H9 (cell line): ENCODE results near the gene SH3RF2. TPM values are rescaled to one million over a fixed set of nuclear protein-coding genes. Genes with fewer than 3 reads are reported as not detected.

Source experiments
- DNase-seq: peaks from one replicate; pipeline ENCODE4 v3.0.0-alpha.2; 2017
- H2AFZ ChIP-seq: one replicate; pipeline ENCODE4 v1.6.1; 2013; ENCODE audit warnings: mild to moderate bottlenecking, low read length, control low read depth, moderate library complexity
- H2AK5ac ChIP-seq: 2 replicates; pipeline ENCODE4 v1.6.1; 2013; ENCODE audit warnings: low read length, control low read depth, mixed read lengths; ENCODE audit not compliant: insufficient read length
- H2BK120ac ChIP-seq: one replicate; pipeline ENCODE4 v1.6.1; 2013; ENCODE audit warnings: low read depth, mild to moderate bottlenecking, low read length, control low read depth, inconsistent platforms; ENCODE audit not compliant: poor library complexity, severe bottlenecking
- H2BK12ac ChIP-seq: 2 replicates; pipeline ENCODE4 v1.6.1; 2013; ENCODE audit warnings: low read length, control low read depth, mixed read lengths, low read depth; ENCODE audit not compliant: insufficient read length
- H2BK15ac ChIP-seq: 2 replicates; pipeline ENCODE4 v1.6.1; 2013; ENCODE audit warnings: low read depth, low read length, control low read depth
- H2BK20ac ChIP-seq: one replicate; pipeline ENCODE4 v1.6.1; 2013; ENCODE audit warnings: low read depth, mild to moderate bottlenecking, low read length, control low read depth, inconsistent platforms; ENCODE audit not compliant: poor library complexity, severe bottlenecking
- H2BK5ac ChIP-seq: 2 replicates; pipeline ENCODE4 v1.6.1; 2013; ENCODE audit warnings: low read length, control low read depth, mixed read lengths; ENCODE audit not compliant: insufficient read length
- H3K14ac ChIP-seq: 2 replicates; pipeline ENCODE4 v1.6.1; 2013; ENCODE audit warnings: low read length, control low read depth; ENCODE audit not compliant: insufficient read depth
- H3K18ac ChIP-seq: 2 replicates; pipeline ENCODE4 v1.6.1; 2013; ENCODE audit warnings: low read depth, mild to moderate bottlenecking, mixed read lengths, low read length, control low read depth; ENCODE audit not compliant: insufficient read length
- H3K23ac ChIP-seq: 2 replicates; pipeline ENCODE4 v1.6.1; 2013; ENCODE audit warnings: low read length, control low read depth, mixed read lengths, low read depth; ENCODE audit not compliant: insufficient read length
- H3K23me2 ChIP-seq: 2 replicates; pipeline ENCODE4 v1.6.1; 2013; ENCODE audit warnings: low read depth, mild to moderate bottlenecking, mixed read lengths, low read length, control low read depth; ENCODE audit not compliant: insufficient read length, poor library complexity, severe bottlenecking
- H3K27ac ChIP-seq: 2 replicates; pipeline ENCODE4 v1.5.1; 2013; ENCODE audit warnings: low read length, control low read depth, mixed read lengths, low read depth; ENCODE audit not compliant: insufficient read length
- H3K27me3 ChIP-seq: 2 replicates; pipeline ENCODE4 v1.6.1; 2013; ENCODE audit warnings: low read length, control low read depth, inconsistent platforms; ENCODE audit not compliant: insufficient read depth
- H3K4ac ChIP-seq: 2 replicates; pipeline ENCODE4 v1.6.1; 2013; ENCODE audit warnings: low read depth, mild to moderate bottlenecking, control low read depth, inconsistent platforms, low read length, moderate library complexity
- H3K4me1 ChIP-seq: 2 replicates; pipeline ENCODE4 v1.6.1; 2013; ENCODE audit warnings: low read length, control low read depth, inconsistent platforms; ENCODE audit not compliant: insufficient read depth
- H3K4me2 ChIP-seq: 2 replicates; pipeline ENCODE4 v1.6.1; 2013; ENCODE audit warnings: low read length, control low read depth, mixed read lengths; ENCODE audit not compliant: insufficient read length, insufficient read depth
- H3K56ac ChIP-seq: 2 replicates; pipeline ENCODE4 v1.6.1; 2013; ENCODE audit warnings: low read depth, mild to moderate bottlenecking, mixed read lengths, low read length, control low read depth; ENCODE audit not compliant: insufficient read length
- H3K79me1 ChIP-seq: 2 replicates; pipeline ENCODE4 v1.6.1; 2013; ENCODE audit warnings: low read depth, mild to moderate bottlenecking, moderate library complexity, low read length, control low read depth, inconsistent platforms; ENCODE audit not compliant: insufficient read depth, poor library complexity, severe bottlenecking
- H3K79me2 ChIP-seq: 2 replicates; pipeline ENCODE4 v1.6.1; 2013; ENCODE audit warnings: low read length, control low read depth, inconsistent platforms; ENCODE audit not compliant: insufficient read depth
- H3K9ac ChIP-seq: 2 replicates; pipeline ENCODE4 v1.6.1; 2013; ENCODE audit warnings: low read length, control low read depth, mixed read lengths; ENCODE audit not compliant: insufficient read length; ENCODE audit errors: extremely low read depth
- H3K9me3 ChIP-seq: one replicate; pipeline ENCODE4 v1.6.1; 2013; ENCODE audit warnings: low read depth, low read length, inconsistent platforms; ENCODE audit not compliant: control insufficient read depth
- H3T11ph ChIP-seq: one replicate; pipeline ENCODE4 v1.6.1; 2013; ENCODE audit warnings: mild to moderate bottlenecking, low read length, control low read depth, inconsistent platforms
- H4K20me1 ChIP-seq: one replicate; pipeline ENCODE4 v1.6.1; 2013; ENCODE audit not compliant: control insufficient read depth, insufficient read length, insufficient read depth
- H4K5ac ChIP-seq: 2 replicates; pipeline ENCODE4 v1.6.1; 2013; ENCODE audit warnings: low read depth, mild to moderate bottlenecking, mixed read lengths, low read length, control low read depth; ENCODE audit not compliant: insufficient read length
- H4K8ac ChIP-seq: replicated peaks from 2 replicates; pipeline ENCODE4 v1.6.1; 2013; ENCODE audit warnings: low read length, control low read depth, mixed read lengths, low read depth; ENCODE audit not compliant: insufficient read length
- H4K91ac ChIP-seq: 2 replicates; pipeline ENCODE4 v1.6.1; 2013; ENCODE audit warnings: low read depth, mild to moderate bottlenecking, moderate library complexity, mixed read lengths, low read length, control low read depth; ENCODE audit not compliant: insufficient read length
- H3K27ac Mint-ChIP-seq, 3 experiments: 2 replicates in 2 of 3; 3 replicates in 1 of 3; pipeline ENCODE4 v1.8.0; 2020 to 2021; ENCODE audit warnings: mixed read lengths in 3 of 3, mild to moderate bottlenecking in 1 of 3, moderate library complexity in 1 of 3
- H3K27me3 Mint-ChIP-seq: 2 replicates; pipeline ENCODE4 v1.8.0; 2021; ENCODE audit warnings: low read depth, mild to moderate bottlenecking, moderate library complexity, mixed read lengths
- H3K36me3 Mint-ChIP-seq, 3 experiments: 2 replicates in 2 of 3; 3 replicates in 1 of 3; pipeline ENCODE4 v1.8.0; 2020 to 2021; ENCODE audit warnings: low read depth in 3 of 3, mixed read lengths in 3 of 3; ENCODE audit not compliant: insufficient read depth in 1 of 3
- H3K4me1 Mint-ChIP-seq, 2 experiments: 2 replicates each; pipeline ENCODE4 v1.8.0; 2020; ENCODE audit warnings: mixed read lengths in 2 of 2
- H3K4me3 Mint-ChIP-seq, 2 experiments: 2 replicates in 1 of 2; 3 replicates in 1 of 2; pipeline ENCODE4 v1.8.0; 2020 to 2021; ENCODE audit warnings: mild to moderate bottlenecking in 2 of 2, mixed read lengths in 2 of 2, moderate library complexity in 1 of 2
- H3K9me3 Mint-ChIP-seq, 2 experiments: 2 replicates in 1 of 2; 3 replicates in 1 of 2; pipeline ENCODE4 v1.8.0; 2020; ENCODE audit warnings: mild to moderate bottlenecking in 2 of 2, mixed read lengths in 2 of 2, moderate library complexity in 1 of 2
- CTCF ChIP-seq: fragments of 200-600 bp; sonication (generic); conservative IDR thresholded peaks from 3 replicates; pipeline ENCODE4 v1.8.0; 2021; ENCODE audit warnings: antibody characterized with exemption, mild to moderate bottlenecking
- WGBS: extraction: QIAGEN DNeasy Blood & Tissue Kit; methylation state at CpG from one replicate; pipeline ENCODE4 v1.1.7; 2013; ENCODE audit warnings: missing lambda C conversion rate, low lambda C conversion rate, mixed read lengths; ENCODE audit not compliant: insufficient read length; ENCODE audit errors: extremely low coverage; 5-methylcytosine and 5-hydroxymethylcytosine counted together
- total RNA-seq: library from RNA; stranded (reverse); gene quantifications from 2 replicates; pipeline ENCODE4 v1.2.1, GENCODE V29; 2021

Gene SH3RF2
- total RNA-seq, 1 experiment from 2014 or later = 0.66 TPM

GRCh38 chr5:146026307-146027010, 90.1 kb downstream of the SH3RF2 start:
- H3K23ac ChIP-seq = no peak overlapping the region
- no peak overlapping the region for H2BK120ac ChIP-seq
- H3K79me2 ChIP-seq = no peaks in the 10 kb centered on the region
- DNase-seq = peak; percentile 62
- TF ChIP-seq CTCF = no peak
- no peak overlapping the region for H3K4ac ChIP-seq
- no peak overlapping the region for H3K27ac ChIP-seq
- no peak overlapping the region for H4K8ac ChIP-seq
- H2AK5ac ChIP-seq = no peak overlapping the region
- H3K9me3 ChIP-seq = no peaks in the 10 kb centered on the region
- no peak overlapping the region for H3K4me2 ChIP-seq
- no peaks in the 10 kb centered on the region for H3K23me2 ChIP-seq
- H2BK20ac ChIP-seq = no peak overlapping the region
- H3K27ac Mint-ChIP-seq = peak overlapping the region; percentile 57 to 92 (median 88)
- no peak overlapping the region for H3K18ac ChIP-seq
- no peak overlapping the region for H2BK5ac ChIP-seq
- H3T11ph ChIP-seq = no peak overlapping the region
- H2BK12ac ChIP-seq = no peak overlapping the region
- WGBS = no CpG with 5 or more reads among the region's 8 CpGs
- H3K27me3 ChIP-seq = no peaks in the 10 kb centered on the region
- H3K27me3 Mint-ChIP-seq = no peaks in the 10 kb centered on the region; the same call in 1 of the 2 replicates
- H4K20me1 ChIP-seq = no peaks in the 10 kb centered on the region
- H3K9ac ChIP-seq = no peak overlapping the region
- H4K5ac ChIP-seq = no peak overlapping the region
- no peak overlapping the region for H4K91ac ChIP-seq
- H3K79me1 ChIP-seq = no peaks in the 10 kb centered on the region
- H3K36me3 Mint-ChIP-seq = no peaks in the 10 kb centered on the region
- H2BK15ac ChIP-seq = no peak overlapping the region
- no peak overlapping the region for H3K14ac ChIP-seq
- peaks cover 46 to 51% of the 10 kb centered on the region in 2 experiments for H3K4me1 Mint-ChIP-seq
- H3K9me3 Mint-ChIP-seq = no peaks in the 10 kb centered on the region; a peak in 1 of 5 replicates
- H3K4me1 ChIP-seq = peaks cover 5% of the 10 kb centered on the region
- H2AFZ ChIP-seq = no peak overlapping the region
- H3K4me3 Mint-ChIP-seq = no peak overlapping the region
- no peak overlapping the region for H3K56ac ChIP-seq
